HepG2 (cell line): ENCODE data around the gene NSF. TPM values are rescaled to one million over a fixed set of nuclear protein-coding genes. Genes with fewer than 3 reads are reported as not detected.

Experiments used
- CENPBD1 ChIP-seq: sonication (generic); formaldehyde crosslinking; IDR thresholded peaks from 2 replicates; pipeline ENCODE4 v1.8.0; 2022; ENCODE audit warnings: missing genetic modification reagents, low read depth, mild to moderate bottlenecking, borderline replicate concordance
- CHD4 ChIP-seq: fragments of 200-600 bp; sonication (generic); IDR thresholded peaks from 2 replicates; pipeline ENCODE4 v1.7.0; 2017; ENCODE audit warnings: mild to moderate bottlenecking, low read length, borderline replicate concordance
- CSRNP2 ChIP-seq: sonication (generic); formaldehyde crosslinking; conservative IDR thresholded peaks from 2 replicates; pipeline ENCODE4 v1.8.0; 2022; ENCODE audit warnings: low read depth, missing genetic modification reagents
- GMEB2 ChIP-seq: IDR thresholded peaks from 2 replicates; pipeline ENCODE4 v1.6.1; 2016; ENCODE audit warnings: missing biosample characterization, missing genetic modification reagents, low read depth
- HOMEZ ChIP-seq: IDR thresholded peaks from 2 replicates; pipeline ENCODE4 v1.6.1; 2016; ENCODE audit warnings: low read depth
- PREB ChIP-seq: sonication (generic); formaldehyde crosslinking; IDR thresholded peaks from 2 replicates; pipeline ENCODE4 v1.4.0; 2020; ENCODE audit warnings: missing genetic modification reagents
- TOE1 ChIP-seq: sonication (generic); formaldehyde crosslinking; IDR thresholded peaks from 2 replicates; pipeline ENCODE4 v1.4.0; 2020; ENCODE audit warnings: mild to moderate bottlenecking, missing genetic modification reagents
- ZBTB14 ChIP-seq: sonication (generic); formaldehyde crosslinking; IDR thresholded peaks from 2 replicates; pipeline ENCODE4 v1.4.0; 2020; ENCODE audit warnings: missing genetic modification reagents
- ZBTB25 ChIP-seq: IDR thresholded peaks from 2 replicates; pipeline ENCODE4 v1.6.1; 2018; ENCODE audit warnings: missing genetic modification reagents
- ZBTB4 ChIP-seq: sonication (generic); formaldehyde crosslinking; IDR thresholded peaks from 2 replicates; pipeline ENCODE4 v1.4.0; 2020; ENCODE audit warnings: missing genetic modification reagents, mild to moderate bottlenecking, borderline replicate concordance
- ZBTB7A ChIP-seq: sonication (generic); formaldehyde crosslinking; IDR thresholded peaks from 2 replicates; pipeline ENCODE4 v1.8.0; 2022; ENCODE audit warnings: mild to moderate bottlenecking, missing genetic modification reagents
- ZBTB8A ChIP-seq: sonication (generic); formaldehyde crosslinking; IDR thresholded peaks from 2 replicates; pipeline ENCODE4 v1.4.0; 2020; ENCODE audit warnings: mild to moderate bottlenecking, low read depth, missing genetic modification reagents, borderline replicate concordance
- ZSCAN5A ChIP-seq: sonication (generic); formaldehyde crosslinking; IDR thresholded peaks from 2 replicates; pipeline ENCODE4 v1.8.0; 2022; ENCODE audit warnings: mild to moderate bottlenecking, missing genetic modification reagents, borderline replicate concordance
- polyA plus RNA-seq, 8 experiments: library from polyadenylated mRNA; depleted of rRNA in 3 of 8; stranded (reverse) in 7 of 8; unstranded in 1 of 8; fragments of >200 nt; fragmentation: Illumina TruSeq in 4 of 8; extraction: Trizol in 4 of 8; gene quantifications; 2 replicates each; pipeline versions ENCODE4 v1.2.1 to v1.2.3, GENCODE V29; 2011 to 2016; ENCODE audit warnings: low read depth in 4 of 8, missing spikeins in 1 of 8, mixed read lengths in 1 of 8; ENCODE audit not compliant: insufficient read depth in 1 of 8
- total RNA-seq, 5 experiments: library from RNA; depleted of rRNA; stranded (reverse); fragments of >200 nt; fragmentation: Illumina TruSeq; extraction: Trizol; gene quantifications; 2 replicates each; pipeline ENCODE4 v1.2.3, GENCODE V29; 2016; ENCODE audit warnings: low read depth in 1 of 5

NSF gene
- total and polyA plus RNA-seq, 2 of the 13 experiments (the other 11 are each of a cell fraction or from before 2014, with no cell fraction given), result 21.9 to 37.8 TPM

- TF ChIP-seq GMEB2 (CRISPR knock-in tag) (no peak), ZBTB14 (CRISPR knock-in tag) (no peak), CENPBD1 (no peak), ZSCAN5A (CRISPR knock-in tag) (no peak), PREB (CRISPR knock-in tag) (no peak), ZBTB25 (CRISPR knock-in tag) (no peak; the same call in 1 of the 2 replicates), ZBTB7A (no peak), CHD4 (no peak), TOE1 (no peak), CSRNP2 (no peak), HOMEZ (0 out of 2 replicates have a peak, but pooled peaks have one; percentile 48), ZBTB8A (CRISPR knock-in tag) (no peak), ZBTB4 (CRISPR knock-in tag) (no peak)
These were observed 191.9 kb downstream of the NSF start (continued) for GRCh38 chr17:46782250-46782953.
